ENCODE measurements around the gene HELZ2.

GRCh38 chr20:63539092-63539430 is 35.0 kb downstream of the HELZ2 start:
- no peak for TF ChIP-seq EZH2 (IDR thresholded peaks at IDR 0.05; ENCODE audit: insufficient read depth, low read length)
- TF ChIP-seq CTCF (IDR thresholded peaks at IDR 0.05; ENCODE audit: insufficient read depth, low read depth, low read length) = no peak
